Mesenchymal stem cell (in vitro differentiated cells and primary cell): ENCODE measurements around the gene APLN.

ENCODE experiments used
- DNase-seq: peaks from one replicate; pipeline ENCODE4 v3.0.0-alpha.2; 2013
- H2AFZ ChIP-seq: one replicate; pipeline ENCODE4 v1.6.1; 2013; ENCODE audit warnings: low read depth, mild to moderate bottlenecking, control low read depth, inconsistent platforms, low read length, moderate library complexity
- H2AK5ac ChIP-seq: 2 replicates; pipeline ENCODE4 v1.6.1; 2013; ENCODE audit warnings: low read length, moderate library complexity, mild to moderate bottlenecking, inconsistent platforms; ENCODE audit not compliant: severe bottlenecking
- H2BK120ac ChIP-seq: one replicate; pipeline ENCODE4 v1.6.1; 2013; ENCODE audit warnings: low read depth, mild to moderate bottlenecking, inconsistent platforms, low read length, moderate library complexity
- H2BK12ac ChIP-seq, 2 experiments: one replicate each; pipeline ENCODE4 v1.6.1; 2013; ENCODE audit warnings: inconsistent platforms in 2 of 2, low read length in 2 of 2, mild to moderate bottlenecking in 2 of 2, moderate library complexity in 2 of 2, control low read depth in 1 of 2
- H2BK15ac ChIP-seq: one replicate; pipeline ENCODE4 v1.6.1; 2013; ENCODE audit warnings: mild to moderate bottlenecking, low read depth, inconsistent platforms; ENCODE audit not compliant: poor library complexity, severe bottlenecking
- H2BK5ac ChIP-seq: 2 replicates; pipeline ENCODE4 v1.6.1; 2013; ENCODE audit warnings: low read depth, mild to moderate bottlenecking, low read length, control low read depth, inconsistent platforms; ENCODE audit not compliant: poor library complexity, severe bottlenecking
- H3K14ac ChIP-seq, 2 experiments: one replicate each; pipeline ENCODE4 v1.6.1; 2013; ENCODE audit warnings: inconsistent platforms in 2 of 2, low read length in 2 of 2, control low read depth in 1 of 2, mild to moderate bottlenecking in 1 of 2, moderate library complexity in 1 of 2
- H3K18ac ChIP-seq, 2 experiments: one replicate each; pipeline ENCODE4 v1.6.1; 2013; ENCODE audit warnings: inconsistent platforms in 2 of 2, low read length in 2 of 2, control low read depth in 1 of 2, low read depth in 1 of 2, mild to moderate bottlenecking in 1 of 2
- H3K23ac ChIP-seq, 2 experiments: one replicate each; pipeline ENCODE4 v1.6.1; 2013; ENCODE audit warnings: inconsistent platforms in 2 of 2, low read length in 2 of 2, mild to moderate bottlenecking in 2 of 2, moderate library complexity in 2 of 2, control low read depth in 1 of 2
- H3K27ac ChIP-seq: 2 replicates; pipeline ENCODE4 v1.5.1; 2013; ENCODE audit warnings: mild to moderate bottlenecking, moderate library complexity, low read length, control low read depth, inconsistent platforms; ENCODE audit not compliant: poor library complexity, severe bottlenecking
- H3K27me3 ChIP-seq, 2 experiments: 2 replicates each; pipeline versions ENCODE4 v1.6.1 to v1.7.0; 2013; ENCODE audit warnings: low read length in 2 of 2, mild to moderate bottlenecking in 2 of 2, moderate library complexity in 2 of 2, control low read depth in 1 of 2, inconsistent platforms in 1 of 2; ENCODE audit not compliant: control insufficient read depth in 1 of 2, insufficient read depth in 1 of 2
- H3K36me3 ChIP-seq, 2 experiments: 2 replicates each; pipeline versions ENCODE4 v1.6.1 to v1.7.0; 2013; ENCODE audit warnings: low read length in 2 of 2, control low read depth in 1 of 2, inconsistent platforms in 1 of 2, low read depth in 1 of 2, mild to moderate bottlenecking in 1 of 2; ENCODE audit not compliant: insufficient read depth in 2 of 2, control insufficient read depth in 1 of 2
- H3K4ac ChIP-seq, 2 experiments: one replicate each; pipeline ENCODE4 v1.6.1; 2013; ENCODE audit warnings: inconsistent platforms in 2 of 2, low read length in 2 of 2, mild to moderate bottlenecking in 2 of 2, moderate library complexity in 2 of 2, control low read depth in 1 of 2, low read depth in 1 of 2
- H3K4me1 ChIP-seq: 2 replicates; pipeline ENCODE4 v1.6.1; 2013; ENCODE audit warnings: low read depth, low read length, control low read depth; ENCODE audit not compliant: control insufficient read depth, insufficient read depth
- H3K4me2 ChIP-seq: 2 replicates; pipeline ENCODE4 v1.6.1; 2013; ENCODE audit warnings: low read length, mild to moderate bottlenecking, inconsistent platforms; ENCODE audit not compliant: poor library complexity, severe bottlenecking
- H3K4me3 ChIP-seq, 2 experiments: 2 replicates each; pipeline versions ENCODE4 v1.5.1 to v1.7.0; 2013; ENCODE audit warnings: low read length in 2 of 2, mild to moderate bottlenecking in 2 of 2, control low read depth in 1 of 2, low read depth in 1 of 2; ENCODE audit not compliant: insufficient read depth in 1 of 2
- H3K79me1 ChIP-seq: replicated peaks from 2 replicates; pipeline ENCODE4 v1.6.1; 2013; ENCODE audit warnings: mild to moderate bottlenecking, control low read depth, low read length, inconsistent platforms; ENCODE audit not compliant: poor library complexity, severe bottlenecking
- H3K9ac ChIP-seq: 2 replicates; pipeline ENCODE4 v1.7.0; 2013; ENCODE audit warnings: mild to moderate bottlenecking, low read length, moderate library complexity
- H3K9me3 ChIP-seq: 2 replicates; pipeline ENCODE4 v1.7.0; 2013; ENCODE audit warnings: mild to moderate bottlenecking, low read length; ENCODE audit not compliant: control insufficient read depth
- H4K8ac ChIP-seq: one replicate; pipeline ENCODE4 v1.6.1; 2013; ENCODE audit warnings: inconsistent platforms, mild to moderate bottlenecking, low read length, moderate library complexity
- H4K91ac ChIP-seq: one replicate; pipeline ENCODE4 v1.6.1; 2013; ENCODE audit warnings: mild to moderate bottlenecking, low read length, inconsistent platforms
- WGBS: methylation state at CpG from one replicate; pipeline ENCODE4 v1.1.7; 2013; ENCODE audit warnings: mixed read lengths; 5-methylcytosine and 5-hydroxymethylcytosine counted together

APLN gene

DNA sequence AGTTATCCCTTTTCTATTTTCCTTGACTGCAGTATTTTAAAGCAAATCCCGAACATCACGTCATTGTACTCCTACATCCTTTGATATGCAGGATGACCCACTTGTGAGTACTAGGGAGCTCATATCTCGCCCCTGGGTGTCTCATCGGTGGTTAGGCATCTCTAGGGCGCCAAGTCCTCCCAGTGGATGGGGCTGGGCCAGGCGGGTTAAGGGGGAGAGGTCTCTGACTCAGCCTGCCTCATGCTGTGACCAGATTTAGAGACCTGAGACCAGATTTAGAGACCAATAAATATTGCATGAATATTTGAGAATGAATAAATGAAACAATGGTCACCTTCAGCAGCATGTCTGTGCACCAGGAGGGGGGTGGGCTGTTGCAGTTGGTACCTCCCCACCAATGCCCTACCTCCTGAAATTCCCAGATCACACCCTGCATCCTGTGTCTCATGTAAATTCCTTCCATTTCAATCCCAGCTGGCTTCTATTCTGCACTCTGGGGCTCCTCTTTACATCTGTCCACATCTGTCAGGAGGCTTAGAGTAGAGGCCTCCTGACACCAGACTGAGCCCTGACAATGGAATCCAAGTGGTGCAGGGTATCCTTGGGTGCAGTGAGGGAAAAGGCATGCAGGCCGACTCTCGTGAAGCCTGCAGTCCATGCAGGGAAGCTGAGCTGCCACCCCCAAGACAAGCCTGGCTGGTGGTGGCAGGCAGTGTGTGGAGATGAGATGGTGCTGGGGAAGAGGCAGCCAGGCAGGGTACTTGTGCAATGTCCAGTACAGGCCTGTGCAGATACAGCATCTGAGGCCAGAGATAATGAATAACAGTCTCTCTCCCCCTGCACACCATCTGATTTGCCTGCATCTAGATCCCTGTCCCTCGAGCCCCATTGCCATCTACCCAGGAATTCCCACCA is 5.2 kb downstream of the APLN start:
- no peaks in the 10 kb centered on the region for H3K9me3 ChIP-seq
- H3K4me1 ChIP-seq, result peaks cover 13% of the 10 kb centered on the region
- H3K27ac ChIP-seq, result no peak overlapping the region

DNA sequence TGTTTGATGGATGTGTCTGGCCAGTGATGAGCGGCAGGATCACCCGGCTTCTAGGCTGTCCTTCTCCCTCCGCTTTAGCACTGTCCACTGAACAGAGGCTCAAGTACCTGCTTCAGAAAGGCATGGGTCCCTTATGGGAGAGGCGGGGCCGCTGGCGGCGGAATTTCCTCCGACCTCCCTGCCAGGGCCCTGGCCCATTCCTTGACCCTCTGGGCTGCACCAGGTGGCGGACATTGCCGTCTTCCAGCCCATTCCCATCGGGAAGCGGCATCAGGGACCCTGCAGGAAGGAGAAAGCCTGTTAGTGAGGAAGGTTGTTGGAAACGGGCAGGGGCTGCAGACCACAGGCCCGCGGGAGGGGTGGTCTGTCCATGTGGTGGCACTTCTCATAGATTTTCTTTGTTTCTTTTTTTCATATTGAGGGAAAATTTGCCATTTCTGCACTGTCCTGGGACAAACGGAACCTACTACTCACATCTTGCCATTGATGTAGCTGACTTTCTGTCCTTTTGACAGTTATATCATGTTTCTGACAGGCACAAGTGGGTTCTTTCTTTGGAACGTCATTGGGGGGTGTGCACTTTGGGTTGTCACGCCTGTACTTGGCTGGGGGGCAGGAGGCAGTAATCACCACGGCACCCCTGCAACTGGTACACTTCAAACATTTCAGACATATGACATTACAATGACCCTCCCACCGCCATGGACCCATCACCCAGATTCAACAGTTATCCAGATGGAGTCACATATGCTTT is 6.1 kb downstream of the APLN start:
- H4K8ac ChIP-seq, result no peak overlapping the region
- no peak overlapping the region for H3K4me2 ChIP-seq
- H3K27me3 ChIP-seq, result peaks cover 30 to 53% of the 10 kb centered on the region in 2 experiments
- no peak overlapping the region for H2BK12ac ChIP-seq
- H2BK5ac ChIP-seq, result no peak overlapping the region
- H2BK120ac ChIP-seq, result no peak overlapping the region
- 96% methylated on average over 13 of the region's 20 CpGs for WGBS
- H3K4me3 ChIP-seq, result no peak overlapping the region
- H3K18ac ChIP-seq, result no peak overlapping the region
- no peak overlapping the region for H4K91ac ChIP-seq
- no peak overlapping the region for H2AK5ac ChIP-seq
- no peak overlapping the region for H3K27ac ChIP-seq
- no peak overlapping the region for H3K9ac ChIP-seq
- H3K36me3 ChIP-seq, result no peaks in the 10 kb centered on the region
- H3K9me3 ChIP-seq, result no peaks in the 10 kb centered on the region
- H3K79me1 ChIP-seq, result no peaks in the 10 kb centered on the region
- H2BK15ac ChIP-seq, result no peak overlapping the region
- no peak overlapping the region for H3K23ac ChIP-seq
- H3K14ac ChIP-seq, result no peak overlapping the region
- no peak overlapping the region for H3K4ac ChIP-seq
- H2AFZ ChIP-seq, result no peak overlapping the region
- DNase-seq, result no peak
- peaks cover 5% of the 10 kb centered on the region for H3K4me1 ChIP-seq

More for the DNA sequence above, 5.2 kb downstream of the APLN start:
- no peak overlapping the region for H3K23ac ChIP-seq
- H3K4me3 ChIP-seq, result no peak overlapping the region
- H3K36me3 ChIP-seq, result no peaks in the 10 kb centered on the region
- no peaks in the 10 kb centered on the region for H3K79me1 ChIP-seq
- no peak overlapping the region for H3K4ac ChIP-seq
- H3K14ac ChIP-seq, result no peak overlapping the region
- no peak overlapping the region for H3K18ac ChIP-seq
- no peak overlapping the region for H4K8ac ChIP-seq
- peaks cover 30 to 53% of the 10 kb centered on the region in 2 experiments for H3K27me3 ChIP-seq
- no peak overlapping the region for H2BK5ac ChIP-seq
- H4K91ac ChIP-seq, result no peak overlapping the region
- 82% methylated on average over 9 of the region's 9 CpGs for WGBS
- H2BK120ac ChIP-seq, result no peak overlapping the region
- no peak overlapping the region for H3K9ac ChIP-seq
- H2AFZ ChIP-seq, result no peak overlapping the region
- no peak overlapping the region for H2AK5ac ChIP-seq
- DNase-seq, result no peak
- no peak overlapping the region for H2BK15ac ChIP-seq
- H3K4me2 ChIP-seq, result no peak overlapping the region
- no peak overlapping the region for H2BK12ac ChIP-seq

DNA sequence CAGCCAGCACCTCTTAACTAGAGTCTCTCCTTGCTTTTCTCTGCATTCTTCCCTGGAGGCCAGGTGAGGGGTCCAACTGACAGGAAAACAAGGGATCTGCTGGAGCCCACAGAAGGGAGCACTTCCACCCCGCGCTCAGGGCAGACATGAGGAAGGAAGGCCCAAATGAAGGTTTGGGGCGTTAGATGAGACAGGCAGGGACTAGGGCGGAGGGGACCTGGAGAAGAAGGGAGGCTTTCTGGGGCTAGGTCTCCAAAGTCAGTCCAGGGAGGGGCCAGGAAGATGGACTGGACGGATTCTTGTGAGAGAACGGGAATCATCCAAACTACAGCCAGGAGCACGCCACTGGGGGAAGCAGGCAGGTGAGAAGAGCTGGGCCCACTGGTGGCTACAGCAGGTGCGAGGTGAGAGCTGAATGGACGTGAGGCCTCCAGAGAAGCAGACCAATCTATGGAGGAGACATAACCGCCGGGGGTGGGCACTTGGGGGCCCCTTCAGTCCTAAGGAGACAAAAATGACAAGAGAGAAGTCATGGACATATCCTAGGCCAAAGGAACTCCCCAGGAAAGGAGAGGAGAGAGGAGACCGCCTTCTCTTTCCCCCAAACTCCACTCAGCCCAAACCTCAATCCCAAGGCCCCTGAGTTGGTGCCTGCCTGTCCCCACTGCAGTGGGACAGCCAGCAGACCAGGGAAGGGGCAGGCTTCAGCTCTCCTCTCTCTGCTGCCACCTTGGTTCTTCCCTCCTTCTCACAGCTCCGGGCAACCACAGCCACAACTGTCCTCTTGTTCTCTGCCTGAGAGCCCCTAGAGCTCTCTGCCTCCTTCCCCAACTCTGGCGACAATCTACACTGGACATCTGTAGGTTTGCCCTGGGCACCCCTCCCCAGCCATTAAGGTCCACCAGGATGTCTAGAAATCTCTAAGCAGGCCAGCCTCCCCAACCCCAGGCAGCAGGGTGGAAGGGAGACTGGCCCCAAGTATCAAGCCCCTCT is 7.0 kb downstream of the APLN start:
- 91% methylated on average over 11 of the region's 14 CpGs for WGBS
- H3K14ac ChIP-seq, result no peak overlapping the region
- no peaks in the 10 kb centered on the region for H3K4me1 ChIP-seq
- no peak overlapping the region for H3K4ac ChIP-seq
- no peak overlapping the region for H3K23ac ChIP-seq
- no peak overlapping the region for H3K27ac ChIP-seq
- H4K8ac ChIP-seq, result no peak overlapping the region
- H2BK5ac ChIP-seq, result no peak overlapping the region
- peaks cover 22 to 46% of the 10 kb centered on the region in 2 experiments for H3K27me3 ChIP-seq
- no peaks in the 10 kb centered on the region for H3K36me3 ChIP-seq
- H2BK15ac ChIP-seq, result no peak overlapping the region
- no peak overlapping the region for H4K91ac ChIP-seq
- H2AK5ac ChIP-seq, result no peak overlapping the region
- no peaks in the 10 kb centered on the region for H3K9me3 ChIP-seq
- H2AFZ ChIP-seq, result no peak overlapping the region
- H3K4me3 ChIP-seq, result no peak overlapping the region
- H2BK12ac ChIP-seq, result no peak overlapping the region
- no peak for DNase-seq
- H3K79me1 ChIP-seq, result no peaks in the 10 kb centered on the region
- no peak overlapping the region for H3K18ac ChIP-seq
- no peak overlapping the region for H3K9ac ChIP-seq
- no peak overlapping the region for H2BK120ac ChIP-seq
- no peak overlapping the region for H3K4me2 ChIP-seq
